Anterior cingulate cortex (tissue), 58 donors: ENCODE results near the gene BRCC3.

Experiments used
- DNase-seq, 58 donors: peaks; one replicate each; lab custom pipeline; 2025; lab: John Stamatoyannopoulos, UW

Gene BRCC3

GRCh38 chrX:155070975-155071693 lies at the start of gene BRCC3, which contains the start of the genes CMC4 and MTCP1:
Gene BRCC3 (plus strand): TSS chrX:155071508. CDS start chrX:155071528, 20 bp downstream.
Gene CMC4 (minus strand): TSS chrX:155071136. CDS start chrX:155064023, 7,113 bp downstream.
Gene MTCP1 (minus strand): TSS chrX:155071136. CDS start chrX:155066010, 5,126 bp downstream.
- DNase-seq, result peak in 57 of 58 donors; percentile 6 to 82 (median 70)

- DNase-seq, result no peak
These were observed 48.7 kb upstream of the BRCC3 start, which contains the start of gene F8 for GRCh38 chrX:155022585-155022984. Gene F8 (minus strand): TSS chrX:155022723. CDS start chrX:155022552, 171 bp downstream.

- DNase-seq, result no peak
These were observed 47.1 kb upstream of the BRCC3 start for GRCh38 chrX:155023907-155024833.

- no peak for DNase-seq
These were observed 44.9 kb upstream of the BRCC3 start for GRCh38 chrX:155026420-155026726.

- peak; percentile 3 to 93 (median 86) for DNase-seq
These were observed 44.4 kb upstream of the BRCC3 start, which contains the start of gene FUNDC2 for GRCh38 chrX:155026727-155027508. Gene FUNDC2 (plus strand): TSS chrX:155026844. CDS start chrX:155026939, 95 bp downstream.

DNA sequence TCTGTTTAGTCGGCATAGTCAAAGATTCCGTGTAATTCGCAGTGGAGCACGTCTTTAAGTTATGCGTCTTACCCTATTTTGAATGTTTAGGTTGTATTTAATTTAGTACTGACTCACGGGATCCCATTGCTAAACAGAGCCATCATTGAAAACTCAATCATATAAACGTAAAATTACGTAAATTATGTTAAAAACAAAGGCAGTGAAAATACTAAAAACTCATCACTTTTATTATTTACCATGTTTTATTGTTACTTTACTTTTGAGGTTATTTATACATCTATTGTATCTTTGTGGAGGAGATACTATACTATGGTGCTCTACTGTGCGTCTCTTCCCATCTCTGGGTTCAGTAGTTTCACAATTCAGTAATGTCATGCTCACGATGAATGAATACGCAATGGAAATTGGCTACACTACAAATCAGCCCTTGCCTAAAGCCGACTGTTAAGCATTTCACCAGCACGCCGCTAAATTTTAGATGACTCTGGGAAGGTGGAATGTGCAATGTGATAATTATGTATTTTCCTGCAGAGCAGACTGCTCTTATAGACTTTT lies 43.7 kb upstream of the BRCC3 start:
- peak in 1 of 58 donors; percentile 23 for DNase-seq

- DNase-seq, result no peak
These were observed 43.2 kb upstream of the BRCC3 start for GRCh38 chrX:155028129-155028528.

DNA sequence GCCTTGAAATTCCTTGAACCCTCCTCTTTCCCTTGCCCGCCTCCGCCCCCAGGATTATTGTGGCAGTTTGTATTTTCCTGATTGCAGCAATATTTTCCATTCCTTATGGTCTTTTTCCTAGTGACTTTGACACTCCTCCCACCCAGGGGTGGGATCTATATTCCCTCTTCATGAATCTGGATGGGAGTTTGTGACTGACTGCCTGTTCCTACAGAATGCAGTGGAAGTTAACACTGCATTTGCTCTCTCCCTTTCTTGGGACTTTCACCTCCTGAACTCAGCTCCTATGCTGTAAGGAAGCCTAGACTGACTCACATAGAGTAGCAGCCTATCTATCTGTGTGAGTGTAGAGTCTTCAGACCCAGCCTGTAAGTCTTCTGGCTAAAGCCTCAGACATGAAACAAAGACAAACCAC lies 42.4 kb upstream of the BRCC3 start:
- no peak for DNase-seq

GRCh38 chrX:155031657-155032056 lies 39.7 kb upstream of the BRCC3 start:
- no peak for DNase-seq

GRCh38 chrX:155035688-155036087 lies 35.6 kb upstream of the BRCC3 start:
- no peak for DNase-seq

DNA sequence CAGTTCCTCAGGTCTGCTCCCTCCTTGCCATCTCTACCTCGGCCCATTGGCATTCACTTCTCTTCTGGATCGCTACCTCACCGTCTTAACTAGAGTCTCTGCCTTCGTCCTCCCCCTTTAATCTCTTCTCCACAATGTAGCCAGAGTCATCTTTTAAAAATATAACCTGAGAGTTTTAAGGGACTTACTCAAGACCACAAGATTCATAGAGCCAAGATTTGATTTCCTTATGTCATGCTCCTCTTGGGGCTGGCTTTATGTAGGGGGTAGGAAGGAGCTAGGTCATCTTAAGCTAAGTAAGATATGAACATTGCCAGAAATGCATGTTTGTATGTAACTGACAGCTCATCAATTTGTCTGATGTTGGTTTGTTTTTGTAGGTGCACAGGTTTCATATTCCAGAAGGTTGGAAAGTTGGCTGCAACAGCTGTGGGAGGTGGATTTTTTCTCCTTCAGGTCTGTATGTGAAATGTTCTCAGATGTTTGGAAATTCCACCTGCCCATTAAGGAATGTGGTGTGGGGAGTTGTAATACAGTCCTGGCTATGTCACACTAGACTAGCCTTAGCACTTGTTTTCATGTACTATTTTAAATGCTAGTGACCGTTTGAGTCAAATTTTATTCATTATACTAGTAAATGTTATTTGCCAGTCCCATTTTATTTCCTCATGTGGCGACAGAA lies 25.0 kb upstream of the BRCC3 start:
- no peak for DNase-seq

DNA sequence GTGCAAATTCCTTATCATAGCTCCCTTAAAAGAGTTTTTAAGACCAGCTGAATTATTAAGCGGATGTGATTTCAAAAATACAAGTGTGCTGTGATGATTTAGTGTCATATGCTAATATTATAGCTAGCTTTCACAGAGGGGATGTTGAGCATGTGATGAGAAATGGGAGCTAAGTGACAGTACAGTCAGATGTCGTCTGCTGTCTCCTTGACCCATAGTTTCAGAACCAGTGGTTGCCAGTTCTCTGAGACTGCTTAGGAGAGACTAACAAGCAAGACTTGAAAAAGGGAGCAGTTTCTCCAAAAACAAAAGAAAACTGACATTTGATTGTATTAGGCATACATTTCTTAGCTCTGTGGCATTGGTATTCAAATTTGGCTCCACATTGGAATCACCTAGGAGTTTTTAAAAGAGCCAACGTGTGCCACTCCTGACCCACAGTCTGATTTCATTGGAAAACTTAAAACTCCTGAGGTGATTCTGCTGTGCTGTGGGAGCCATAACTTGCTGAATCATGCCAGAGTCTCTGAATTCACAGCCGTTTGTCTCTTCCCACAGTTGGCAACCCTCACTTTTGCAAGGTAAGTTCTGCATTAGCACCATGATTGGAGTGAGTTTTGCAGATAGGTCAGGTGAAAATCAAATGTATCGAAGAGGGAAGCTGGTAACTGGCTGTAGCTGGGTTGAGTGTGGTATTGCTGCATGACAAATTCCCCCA lies 24.3 kb upstream of the BRCC3 start:
- no peak for DNase-seq

GRCh38 chrX:155048977-155049619 lies 22.2 kb upstream of the BRCC3 start:
- peak in 44 of 58 donors; percentile 0 to 51 (median 13) for DNase-seq

DNA sequence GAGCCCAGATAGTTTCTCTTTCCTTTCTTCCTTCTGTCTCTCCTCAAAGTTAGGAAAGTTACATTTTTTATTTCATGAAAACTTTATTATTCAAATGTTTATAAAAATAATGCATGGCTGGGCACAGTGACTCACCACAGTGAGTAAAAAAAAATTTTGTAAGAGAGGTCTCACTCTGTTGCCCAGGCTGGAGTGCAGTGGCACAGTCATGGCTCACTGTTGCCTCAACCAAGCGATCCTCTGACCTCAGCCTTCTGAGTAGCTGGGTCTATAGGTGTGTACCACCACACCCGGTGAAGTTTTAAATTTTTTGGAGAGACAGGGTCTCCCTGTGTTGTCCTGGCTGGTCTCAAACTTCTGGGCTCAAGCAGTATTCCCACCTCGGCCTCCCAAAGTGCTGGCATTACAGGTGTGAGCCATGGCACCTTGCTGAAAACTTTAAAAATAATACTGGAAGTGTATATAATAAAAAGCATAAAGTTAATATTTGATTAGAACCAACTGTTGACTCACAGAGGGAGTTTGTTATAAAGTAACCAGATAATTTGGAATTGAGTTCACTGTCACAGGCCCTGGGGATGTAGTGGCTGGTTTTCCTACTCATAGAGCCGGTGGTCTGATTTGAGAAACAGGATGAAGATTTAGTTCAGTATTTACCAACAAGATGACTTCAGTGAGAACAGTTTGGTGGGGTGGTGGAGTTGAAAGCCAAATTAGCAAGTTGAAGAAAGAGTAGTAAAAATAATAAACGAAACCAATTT lies 18.4 kb upstream of the BRCC3 start:
- no peak for DNase-seq

- no peak for DNase-seq
These were observed 17.7 kb upstream of the BRCC3 start for GRCh38 chrX:155053656-155054055.

DNA sequence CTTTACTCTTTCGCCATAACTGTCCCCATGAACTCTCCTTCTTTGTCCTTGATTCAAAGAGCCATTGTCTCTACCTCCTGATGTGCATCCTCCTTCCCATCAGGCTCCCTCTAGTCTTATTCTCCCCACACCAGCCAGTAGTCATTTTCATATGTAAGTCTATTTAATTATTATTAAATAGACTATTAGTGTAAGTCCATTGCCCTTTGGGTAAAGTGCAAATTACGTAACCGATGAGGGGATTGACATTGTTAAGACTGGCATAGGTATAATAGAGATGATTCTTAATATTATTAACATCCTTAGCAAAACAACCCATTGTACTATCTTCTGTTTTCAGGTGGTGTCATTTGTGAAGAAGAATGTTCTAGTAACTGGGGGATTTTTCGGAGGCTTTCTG lies 17.1 kb upstream of the BRCC3 start:
- no peak for DNase-seq

GRCh38 chrX:155055494-155055893 lies 15.8 kb upstream of the BRCC3 start:
- DNase-seq, result no peak

- DNase-seq, result no peak
These were observed 14.8 kb upstream of the BRCC3 start for GRCh38 chrX:155056471-155056870.
